ENCODE data around the gene BICRAL.

DNA sequence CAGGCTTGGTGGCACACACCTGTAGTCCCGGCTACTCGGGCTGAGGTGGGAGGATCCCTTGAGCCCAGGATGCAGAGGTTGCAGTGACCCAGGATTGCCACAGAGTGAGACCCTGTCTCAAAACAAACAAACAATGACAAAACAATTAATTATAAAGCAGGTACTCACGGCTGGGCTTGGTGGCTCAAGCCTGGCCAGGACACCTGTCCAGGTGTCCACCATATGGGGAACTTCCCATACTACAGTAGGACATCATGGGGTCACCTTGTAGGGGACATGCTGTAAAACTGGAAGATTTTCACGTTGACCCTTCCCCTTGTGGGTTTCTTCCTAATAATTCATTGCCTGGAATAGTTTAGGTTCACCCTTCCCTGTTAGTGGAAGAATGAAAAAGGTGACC, 66.8 kb downstream of the BICRAL start:
- no peak for TF ChIP-seq CTCF (IDR thresholded peaks at IDR 0.05)
- TF ChIP-seq POLR2A (IDR thresholded peaks at IDR 0.05): no peak

Data from right lobe of liver (tissue), 4 donors.